ENCODE data around the gene COLQ.

- TF ChIP-seq RAD21 (conservative IDR thresholded peaks at IDR 0.05 in 1 of 2, IDR thresholded peaks at IDR 0.05 in 1 of 2) (no peak), NR3C1 (IDR thresholded peaks at IDR 0.05) (no peak), FOSB (CRISPR knock-in tag; IDR thresholded peaks at IDR 0.05) (no peak), ZC3H11A (IDR thresholded peaks at IDR 0.05) (no peak), SREBF2 (IDR thresholded peaks at IDR 0.05) (no peak), HDAC2 (IDR thresholded peaks at IDR 0.05) (no peak), CEBPB (IDR thresholded peaks at IDR 0.05) (no peak), SMC3 (IDR thresholded peaks at IDR 0.05) (no peak), EP300 (IDR thresholded peaks at IDR 0.05) (no peak)
- TF ChIP-seq, protein P1, sequence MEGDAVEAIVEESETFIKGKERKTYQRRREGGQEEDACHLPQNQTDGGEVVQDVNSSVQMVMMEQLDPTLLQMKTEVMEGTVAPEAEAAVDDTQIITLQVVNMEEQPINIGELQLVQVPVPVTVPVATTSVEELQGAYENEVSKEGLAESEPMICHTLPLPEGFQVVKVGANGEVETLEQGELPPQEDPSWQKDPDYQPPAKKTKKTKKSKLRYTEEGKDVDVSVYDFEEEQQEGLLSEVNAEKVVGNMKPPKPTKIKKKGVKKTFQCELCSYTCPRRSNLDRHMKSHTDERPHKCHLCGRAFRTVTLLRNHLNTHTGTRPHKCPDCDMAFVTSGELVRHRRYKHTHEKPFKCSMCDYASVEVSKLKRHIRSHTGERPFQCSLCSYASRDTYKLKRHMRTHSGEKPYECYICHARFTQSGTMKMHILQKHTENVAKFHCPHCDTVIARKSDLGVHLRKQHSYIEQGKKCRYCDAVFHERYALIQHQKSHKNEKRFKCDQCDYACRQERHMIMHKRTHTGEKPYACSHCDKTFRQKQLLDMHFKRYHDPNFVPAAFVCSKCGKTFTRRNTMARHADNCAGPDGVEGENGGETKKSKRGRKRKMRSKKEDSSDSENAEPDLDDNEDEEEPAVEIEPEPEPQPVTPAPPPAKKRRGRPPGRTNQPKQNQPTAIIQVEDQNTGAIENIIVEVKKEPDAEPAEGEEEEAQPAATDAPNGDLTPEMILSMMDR (IDR thresholded peaks at IDR 0.05) = no peak
- TF ChIP-seq, protein P2, sequence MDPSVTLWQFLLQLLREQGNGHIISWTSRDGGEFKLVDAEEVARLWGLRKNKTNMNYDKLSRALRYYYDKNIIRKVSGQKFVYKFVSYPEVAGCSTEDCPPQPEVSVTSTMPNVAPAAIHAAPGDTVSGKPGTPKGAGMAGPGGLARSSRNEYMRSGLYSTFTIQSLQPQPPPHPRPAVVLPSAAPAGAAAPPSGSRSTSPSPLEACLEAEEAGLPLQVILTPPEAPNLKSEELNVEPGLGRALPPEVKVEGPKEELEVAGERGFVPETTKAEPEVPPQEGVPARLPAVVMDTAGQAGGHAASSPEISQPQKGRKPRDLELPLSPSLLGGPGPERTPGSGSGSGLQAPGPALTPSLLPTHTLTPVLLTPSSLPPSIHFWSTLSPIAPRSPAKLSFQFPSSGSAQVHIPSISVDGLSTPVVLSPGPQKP (IDR thresholded peaks at IDR 0.05; ENCODE audit: low read depth, low read length) = no peak
Measured at GRCh38 chr3:15440891-15441290, 80.6 kb downstream of the COLQ start.
